Fibroblast of lung (primary cell): ENCODE measurements around the gene GRID1. TPM values are rescaled to one million over a fixed set of nuclear protein-coding genes. Genes with fewer than 3 reads are reported as not detected.

Source experiments
- DNase-seq, 2 donors: peaks; one replicate each; pipeline versions ENCODE4 v3.0.0 to v3.0.0-alpha.2; 2010; ENCODE audit warnings: low read depth in 2 of 2
- H2AFZ ChIP-seq: 2 replicates; pipeline ENCODE4 v1.5.1; 2012; ENCODE audit warnings: low read length, control low read depth, inconsistent platforms
- H3K27ac ChIP-seq: 2 replicates; pipeline ENCODE4 v1.5.1; 2011; ENCODE audit warnings: low read length, control low read depth; ENCODE audit not compliant: insufficient read depth
- H3K27me3 ChIP-seq: 2 replicates; pipeline ENCODE4 v1.5.1; 2011; ENCODE audit warnings: mild to moderate bottlenecking, low read length; ENCODE audit not compliant: control insufficient read depth, insufficient read depth
- H3K36me3 ChIP-seq: 2 replicates; pipeline ENCODE4 v1.5.1; 2011; ENCODE audit warnings: low read length; ENCODE audit not compliant: control insufficient read depth, insufficient read depth
- H3K4me1 ChIP-seq: 2 replicates; pipeline ENCODE4 v1.5.1; 2011; ENCODE audit warnings: low read length; ENCODE audit not compliant: control insufficient read depth, insufficient read depth; ENCODE audit errors: extremely low read depth
- H3K4me2 ChIP-seq: 2 replicates; pipeline ENCODE4 v1.5.1; 2011; ENCODE audit warnings: low read length, control low read depth; ENCODE audit not compliant: insufficient read depth; ENCODE audit errors: extremely low read depth
- H3K4me3 ChIP-seq, 4 experiments: fragments of 200-600 bp in 1 of 4; sonication (generic) in 1 of 4; replicated peaks in 1 of 4; 2 replicates each; pipeline ENCODE4 v1.5.1; 2011 to 2016; ENCODE audit warnings: low read length in 4 of 4, low read depth in 3 of 4, mild to moderate bottlenecking in 3 of 4, control low read depth in 2 of 4, inconsistent platforms in 1 of 4, mixed read lengths in 1 of 4; ENCODE audit not compliant: insufficient read depth in 1 of 4; ENCODE audit errors: control extremely low read depth in 1 of 4
- H3K79me2 ChIP-seq: 2 replicates; pipeline ENCODE4 v1.5.1; 2012; ENCODE audit warnings: mild to moderate bottlenecking, low read length, inconsistent platforms; ENCODE audit not compliant: control insufficient read depth, insufficient read depth
- H3K9ac ChIP-seq: 2 replicates; pipeline ENCODE4 v1.5.1; 2011; ENCODE audit warnings: mild to moderate bottlenecking, low read length, control low read depth; ENCODE audit not compliant: insufficient read depth
- H3K9me3 ChIP-seq: 2 replicates; pipeline ENCODE4 v1.5.1; 2012; ENCODE audit warnings: low read depth, low read length; ENCODE audit not compliant: control insufficient read depth, insufficient read depth
- H4K20me1 ChIP-seq: 2 replicates; pipeline ENCODE4 v1.5.1; 2011; ENCODE audit warnings: low read length; ENCODE audit not compliant: control insufficient read depth, insufficient read depth; ENCODE audit errors: extremely low read depth
- EZH2 ChIP-seq: IDR thresholded peaks from 2 replicates; pipeline ENCODE4 v1.5.1; 2012; ENCODE audit warnings: low read length, control low read depth, mild to moderate bottlenecking; ENCODE audit errors: missing control alignments
- polyA plus RNA-seq, 2 donors: library from polyadenylated mRNA; depleted of rRNA in 1 of 2; stranded (reverse) in 1 of 2; unstranded in 1 of 2; fragments of >200 nt; gene quantifications; 2 replicates each; pipeline ENCODE4 v1.2.1, GENCODE V29; 2011 to 2012; ENCODE audit warnings: missing spikeins in 1 of 2
- total RNA-seq: library from RNA; depleted of rRNA; stranded (reverse); fragments of >200 nt; gene quantifications from 2 replicates; pipeline ENCODE4 v1.2.1, GENCODE V29; 2014
- TF ChIP-seq, protein P1 (sequence below), 2 donors: IDR thresholded peaks in 1 of 2; conservative IDR thresholded peaks in 1 of 2; 1 replicate in 1 of 2; 2 replicates in 1 of 2; pipeline ENCODE4 v1.5.1; 2011 to 2012; ENCODE audit warnings: low read length in 2 of 2, control low read depth in 1 of 2, inconsistent platforms in 1 of 2, low read depth in 1 of 2, mild to moderate bottlenecking in 1 of 2

GRID1 gene
- total and polyA plus RNA-seq, 2 donors (not counting 1 experiment from before 2014, with no cell fraction given) = 0.03 to 0.33 TPM

DNA sequence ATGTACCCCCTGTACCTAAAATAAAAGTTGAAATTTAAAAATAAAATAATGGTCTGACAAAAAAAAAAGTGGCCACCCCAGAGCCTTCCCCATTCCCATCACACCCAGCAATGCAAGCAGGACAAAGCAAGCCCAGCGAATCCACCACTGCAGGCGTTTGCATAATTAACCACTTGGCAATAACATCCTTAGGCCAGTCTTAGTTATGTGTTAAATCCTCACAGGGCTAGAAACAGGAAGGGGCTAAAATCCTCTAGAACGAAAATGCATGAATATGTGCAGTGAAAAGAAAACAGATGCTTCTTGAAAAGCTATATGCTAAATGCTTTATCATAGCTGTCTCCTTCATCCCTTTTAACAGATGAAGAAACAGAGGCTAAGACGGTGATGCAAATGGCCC lies 229.7 kb downstream of the GRID1 start:
- Histone ChIP-seq H3K27ac (no peak overlapping the region), H3K79me2 (no peaks in the 10 kb centered on the region), H3K9me3 (no peaks in the 10 kb centered on the region), H4K20me1 (no peaks in the 10 kb centered on the region), H3K4me1 (no peaks in the 10 kb centered on the region), H3K4me2 (no peak overlapping the region), H3K9ac (no peak overlapping the region), H2AFZ (no peak overlapping the region), H3K4me3 (no peak overlapping the region), H3K27me3 (no peaks in the 10 kb centered on the region), H3K36me3 (no peaks in the 10 kb centered on the region)
- TF ChIP-seq EZH2 = no peak
- TF ChIP-seq, protein P1, sequence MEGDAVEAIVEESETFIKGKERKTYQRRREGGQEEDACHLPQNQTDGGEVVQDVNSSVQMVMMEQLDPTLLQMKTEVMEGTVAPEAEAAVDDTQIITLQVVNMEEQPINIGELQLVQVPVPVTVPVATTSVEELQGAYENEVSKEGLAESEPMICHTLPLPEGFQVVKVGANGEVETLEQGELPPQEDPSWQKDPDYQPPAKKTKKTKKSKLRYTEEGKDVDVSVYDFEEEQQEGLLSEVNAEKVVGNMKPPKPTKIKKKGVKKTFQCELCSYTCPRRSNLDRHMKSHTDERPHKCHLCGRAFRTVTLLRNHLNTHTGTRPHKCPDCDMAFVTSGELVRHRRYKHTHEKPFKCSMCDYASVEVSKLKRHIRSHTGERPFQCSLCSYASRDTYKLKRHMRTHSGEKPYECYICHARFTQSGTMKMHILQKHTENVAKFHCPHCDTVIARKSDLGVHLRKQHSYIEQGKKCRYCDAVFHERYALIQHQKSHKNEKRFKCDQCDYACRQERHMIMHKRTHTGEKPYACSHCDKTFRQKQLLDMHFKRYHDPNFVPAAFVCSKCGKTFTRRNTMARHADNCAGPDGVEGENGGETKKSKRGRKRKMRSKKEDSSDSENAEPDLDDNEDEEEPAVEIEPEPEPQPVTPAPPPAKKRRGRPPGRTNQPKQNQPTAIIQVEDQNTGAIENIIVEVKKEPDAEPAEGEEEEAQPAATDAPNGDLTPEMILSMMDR (conservative IDR thresholded peaks at IDR 0.05 in 1 of 2, IDR thresholded peaks at IDR 0.05 in 1 of 2; ENCODE audit: low read depth in 1 of 2, low read length in 2 of 2) = no peak
- no peak for DNase-seq

DNA sequence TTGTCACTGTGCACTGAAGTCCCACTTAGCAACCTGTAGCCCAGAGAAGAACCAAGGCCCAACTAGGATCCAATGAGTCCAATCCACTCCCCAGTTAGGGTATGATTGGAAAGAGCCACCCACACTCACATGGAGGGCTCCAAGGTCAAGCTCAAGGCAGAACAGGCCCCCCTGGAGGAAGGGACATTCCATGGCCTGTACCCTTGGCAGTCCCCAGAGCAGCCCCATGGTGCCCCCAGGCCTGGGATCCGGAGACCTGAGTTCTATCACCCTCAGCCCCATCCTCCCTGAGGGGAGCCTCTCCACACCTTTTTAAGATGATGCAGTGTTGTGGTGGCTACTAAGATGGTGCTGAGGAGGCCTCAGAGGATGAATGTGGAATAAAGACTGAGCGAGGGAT lies 231.4 kb downstream of the GRID1 start:
- no peak overlapping the region for H3K4me3 ChIP-seq

GRCh38 chr10:86130737-86131475 lies 235.7 kb downstream of the GRID1 start:
- Histone ChIP-seq H2AFZ (no peak overlapping the region), H3K4me3 (no peak overlapping the region), H3K4me1 (no peaks in the 10 kb centered on the region), H3K36me3 (no peaks in the 10 kb centered on the region), H3K9me3 (no peaks in the 10 kb centered on the region), H3K79me2 (no peaks in the 10 kb centered on the region), H3K9ac (no peak overlapping the region), H4K20me1 (no peaks in the 10 kb centered on the region), H3K27ac (no peak overlapping the region), H3K4me2 (no peak overlapping the region), H3K27me3 (no peaks in the 10 kb centered on the region)
- DNase-seq = no peak
- TF ChIP-seq, protein P1 (conservative IDR thresholded peaks at IDR 0.05 in 1 of 2, IDR thresholded peaks at IDR 0.05 in 1 of 2; ENCODE audit: low read depth in 1 of 2, low read length in 2 of 2) = no peak
- no peak for TF ChIP-seq EZH2

More for the DNA sequence above, 231.4 kb downstream of the GRID1 start:
- Histone ChIP-seq H3K27ac (no peak overlapping the region), H3K9me3 (no peaks in the 10 kb centered on the region), H3K79me2 (no peaks in the 10 kb centered on the region), H2AFZ (no peak overlapping the region), H3K27me3 (no peaks in the 10 kb centered on the region), H3K4me1 (no peaks in the 10 kb centered on the region), H4K20me1 (no peaks in the 10 kb centered on the region), H3K4me2 (no peak overlapping the region), H3K9ac (no peak overlapping the region), H3K36me3 (no peaks in the 10 kb centered on the region)
- no peak for TF ChIP-seq EZH2
- TF ChIP-seq, protein P1 (conservative IDR thresholded peaks at IDR 0.05 in 1 of 2, IDR thresholded peaks at IDR 0.05 in 1 of 2; ENCODE audit: low read depth in 1 of 2, low read length in 2 of 2) = no peak
- DNase-seq = no peak
